B cell (primary cell): ENCODE measurements around the gene ATF6B.

Experiments
- CTCF ChIP-seq: fragments of 200-600 bp; IDR thresholded peaks from one replicate; pipeline ENCODE4 v1.8.0; 2022; ENCODE audit warnings: antibody characterized with exemption, mild to moderate bottlenecking
- EZH2 ChIP-seq: IDR thresholded peaks from 2 replicates; pipeline ENCODE4 v1.6.1; 2012; ENCODE audit warnings: borderline replicate concordance, low read depth, mild to moderate bottlenecking, moderate library complexity, low read length; ENCODE audit not compliant: insufficient read depth, poor library complexity, severe bottlenecking

GRCh38 chr6:32151181-32151862 lies 23.3 kb upstream of the ATF6B start:
- no peak for TF ChIP-seq CTCF
- TF ChIP-seq EZH2: no peak
